Epithelial cell of esophagus (primary cell): ENCODE measurements around the gene PKMYT1.

Experiments used
- DNase-seq: peaks from one replicate; pipeline ENCODE4 v3.0.0; 2010; ENCODE audit warnings: low read depth
- H3K4me3 ChIP-seq: 2 replicates; pipeline ENCODE4 v1.5.1; 2011; ENCODE audit warnings: mild to moderate bottlenecking, low read length, control low read depth
- CTCF ChIP-seq: IDR thresholded peaks from 2 replicates; pipeline ENCODE4 v1.5.1; 2011; ENCODE audit warnings: low read depth, mild to moderate bottlenecking, low read length, control low read depth, inconsistent platforms; ENCODE audit not compliant: insufficient read depth; ENCODE audit errors: missing control alignments

PKMYT1 gene

DNA sequence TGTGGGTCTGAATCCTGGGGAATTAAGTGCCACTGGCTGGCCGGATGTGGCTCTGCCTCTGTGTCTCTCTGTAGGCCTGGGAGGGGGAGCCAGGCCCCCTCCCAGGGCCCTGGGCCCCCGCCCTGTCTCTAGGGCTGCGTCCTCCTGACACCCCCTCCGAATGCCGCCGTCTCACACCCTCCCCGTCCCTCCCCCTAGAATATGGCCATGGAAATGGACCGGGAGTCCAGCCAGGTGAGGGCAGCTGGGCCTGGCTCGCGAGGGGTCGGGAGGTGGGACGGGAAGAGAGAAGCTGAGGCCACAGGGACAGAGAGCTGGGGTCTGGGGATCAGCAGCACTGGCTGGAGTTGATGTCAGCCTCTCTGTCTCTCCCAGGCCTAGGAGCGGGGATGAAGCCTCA is 16.1 kb upstream of the PKMYT1 start:
- no peak for DNase-seq
- no peak overlapping the region for H3K4me3 ChIP-seq
- no peak for TF ChIP-seq CTCF

GRCh38 chr16:2992383-2993081 is 12.3 kb upstream of the PKMYT1 start:
- H3K4me3 ChIP-seq: no peak overlapping the region
- peak; percentile 77 for DNase-seq
- no peak for TF ChIP-seq CTCF

DNA sequence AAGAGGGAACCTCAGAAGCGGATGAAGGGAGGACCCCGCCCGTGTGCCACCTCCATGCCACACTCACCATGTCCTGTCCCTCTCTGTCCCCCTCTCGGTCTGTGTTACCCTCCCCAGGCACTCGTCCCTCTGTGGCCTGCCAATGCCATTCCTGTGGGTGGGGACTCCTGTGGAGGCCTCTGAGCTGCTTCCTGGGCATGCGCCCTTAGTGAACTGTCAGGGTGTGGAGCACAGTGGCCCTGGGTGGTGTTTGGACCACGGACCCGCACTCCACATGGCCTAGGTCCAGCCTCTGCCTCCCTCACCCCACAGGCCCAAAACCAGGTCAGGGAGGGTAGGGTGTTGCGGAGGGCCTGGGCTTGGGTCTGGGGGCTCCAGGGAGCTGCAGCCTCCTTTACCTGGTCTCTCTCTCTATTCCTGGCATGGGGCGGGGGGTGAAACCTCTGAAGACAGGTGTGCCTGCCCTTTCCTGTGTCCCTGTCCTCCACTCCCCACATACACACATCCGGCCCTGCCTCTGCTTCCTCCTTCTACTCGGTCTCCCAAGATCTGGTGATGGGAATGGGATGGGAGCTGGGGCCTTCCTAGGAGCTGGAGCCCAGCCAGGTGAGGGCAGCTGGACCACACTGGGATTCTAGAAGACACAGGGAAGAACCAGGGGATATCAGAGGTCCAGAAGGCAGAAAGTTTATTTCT is 11.5 kb upstream of the PKMYT1 start:
- DNase-seq: no peak
- no peak for TF ChIP-seq CTCF
- no peak overlapping the region for H3K4me3 ChIP-seq

- H3K4me3 ChIP-seq: no peak overlapping the region
- no peak for DNase-seq
- TF ChIP-seq CTCF: no peak
These were observed 10.6 kb upstream of the PKMYT1 start for GRCh38 chr16:2990891-2991290.

GRCh38 chr16:2988590-2989099 is 8.4 kb upstream of the PKMYT1 start:
- no peak for TF ChIP-seq CTCF
- no peak overlapping the region for H3K4me3 ChIP-seq
- no peak for DNase-seq

DNA sequence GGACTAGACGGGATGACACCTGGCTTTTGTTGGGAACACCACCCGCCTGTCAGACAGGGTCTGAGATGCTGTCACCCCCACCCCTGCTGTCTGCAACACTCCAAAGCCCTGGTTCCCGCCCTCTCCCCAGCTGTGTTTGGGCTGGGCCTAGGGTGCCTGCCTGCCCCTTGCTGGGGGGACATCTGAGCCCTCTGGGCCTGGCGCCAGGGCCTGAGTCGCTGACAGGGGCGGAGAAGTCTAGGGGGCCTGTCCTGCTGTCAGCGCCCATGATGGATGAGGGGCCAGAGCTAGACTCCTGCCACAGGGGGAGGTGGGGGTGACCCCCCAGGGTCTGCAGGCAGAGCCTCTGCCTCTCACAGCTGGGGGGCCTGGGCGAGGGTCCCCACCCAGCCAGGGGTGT is 7.6 kb upstream of the PKMYT1 start:
- no peak for TF ChIP-seq CTCF
- DNase-seq: no peak
- H3K4me3 ChIP-seq: no peak overlapping the region
